AG04449 (cell line): ENCODE results near the gene PLEKHA6.
A peak's percentile ranks its signal among the peaks of the same experiment; 100 is the strongest.

ENCODE experiments used
- CTCF ChIA-PET: fragments of 350-600 bp; formaldehyde crosslinking; extraction: SDS; loops from one replicate; lab custom pipeline; 2021; ENCODE audit warnings: antibody characterized with exemption; lab: Yijun Ruan, JAX
- POLR2A ChIA-PET: fragments of 400-600, 350-600 bp; formaldehyde crosslinking; extraction: SDS; loops from one replicate; lab custom pipeline; 2020; ENCODE audit warnings: antibody characterized with exemption, inconsistent platforms; lab: Yijun Ruan, JAX
- DNase-seq: peaks from one replicate; pipeline ENCODE4 v3.0.0-alpha.2; 2010; ENCODE audit warnings: low read depth, low spot score
- H3K4me3 ChIP-seq: 2 replicates; pipeline ENCODE4 v1.5.1; 2011; ENCODE audit warnings: low read depth, mild to moderate bottlenecking, control low read depth, low read length
- TF ChIP-seq, protein P1 (sequence below): IDR thresholded peaks from one replicate; pipeline ENCODE4 v1.5.1; 2011; ENCODE audit warnings: mild to moderate bottlenecking, moderate library complexity, low read length, control low read depth, inconsistent platforms; ENCODE audit not compliant: insufficient read depth; ENCODE audit errors: missing control alignments

Gene PLEKHA6

GRCh38 chr1:204304067-204304466 is 55.7 kb downstream of the PLEKHA6 start:
- no peak for DNase-seq
- ChIA-PET CTCF (interaction anchor here (1.6 kb wide), 1 partner anchor 10 kb away, joined by 3 read pairs; no protein-coding TSS in a partner anchor), POLR2A (no interaction called here)
- H3K4me3 ChIP-seq, result no peak overlapping the region
- TF ChIP-seq, protein P1, sequence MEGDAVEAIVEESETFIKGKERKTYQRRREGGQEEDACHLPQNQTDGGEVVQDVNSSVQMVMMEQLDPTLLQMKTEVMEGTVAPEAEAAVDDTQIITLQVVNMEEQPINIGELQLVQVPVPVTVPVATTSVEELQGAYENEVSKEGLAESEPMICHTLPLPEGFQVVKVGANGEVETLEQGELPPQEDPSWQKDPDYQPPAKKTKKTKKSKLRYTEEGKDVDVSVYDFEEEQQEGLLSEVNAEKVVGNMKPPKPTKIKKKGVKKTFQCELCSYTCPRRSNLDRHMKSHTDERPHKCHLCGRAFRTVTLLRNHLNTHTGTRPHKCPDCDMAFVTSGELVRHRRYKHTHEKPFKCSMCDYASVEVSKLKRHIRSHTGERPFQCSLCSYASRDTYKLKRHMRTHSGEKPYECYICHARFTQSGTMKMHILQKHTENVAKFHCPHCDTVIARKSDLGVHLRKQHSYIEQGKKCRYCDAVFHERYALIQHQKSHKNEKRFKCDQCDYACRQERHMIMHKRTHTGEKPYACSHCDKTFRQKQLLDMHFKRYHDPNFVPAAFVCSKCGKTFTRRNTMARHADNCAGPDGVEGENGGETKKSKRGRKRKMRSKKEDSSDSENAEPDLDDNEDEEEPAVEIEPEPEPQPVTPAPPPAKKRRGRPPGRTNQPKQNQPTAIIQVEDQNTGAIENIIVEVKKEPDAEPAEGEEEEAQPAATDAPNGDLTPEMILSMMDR, result no peak

DNA sequence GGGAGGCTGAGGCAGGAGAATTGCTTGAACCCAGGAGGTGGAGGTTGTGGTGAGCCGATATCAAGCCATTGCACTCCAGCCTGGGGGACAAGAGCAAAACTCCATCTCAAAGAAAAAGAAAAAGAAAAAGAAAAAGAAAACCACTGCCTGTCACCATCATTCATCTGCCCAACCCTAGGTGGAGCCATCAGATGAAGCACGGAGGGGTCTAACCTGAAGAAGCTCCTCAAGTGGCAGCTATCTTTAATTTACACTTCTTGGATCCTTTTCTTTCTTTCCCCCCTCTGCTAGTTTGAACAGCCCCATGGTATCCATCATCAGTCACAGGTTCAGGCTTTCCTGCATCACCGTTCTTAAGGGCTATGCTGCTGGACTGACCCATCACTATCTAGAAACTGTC is 57.0 kb downstream of the PLEKHA6 start:
- CTCF ChIA-PET, result interaction anchor here (1.3 to 1.8 kb wide), 3 partner anchors 45 to 96 kb away, joined by 5 to 8 read pairs (median 6); no protein-coding TSS in a partner anchor

GRCh38 chr1:204301171-204301957 is 58.4 kb downstream of the PLEKHA6 start:
- ChIA-PET POLR2A (interaction anchor here (0.5 kb wide), 1 partner anchor 512 kb away, joined by 3 read pairs; no protein-coding TSS in a partner anchor), CTCF (interaction anchor here (1.0 to 3.2 kb wide), 5 partner anchors 23 to 138 kb away, joined by 3 to 15 read pairs (median 4); no protein-coding TSS in a partner anchor)
- TF ChIP-seq, protein P1, result no peak
- no peak for DNase-seq
- H3K4me3 ChIP-seq, result no peak overlapping the region

More for the DNA sequence above, 57.0 kb downstream of the PLEKHA6 start:
- POLR2A ChIA-PET, result no interaction called here
- no peak overlapping the region for H3K4me3 ChIP-seq
- TF ChIP-seq, protein P1, result no peak
- no peak for DNase-seq

- ChIA-PET POLR2A (interaction anchor here (0.6 kb wide), 1 partner anchor 25 kb away, joined by 4 read pairs; no protein-coding TSS in a partner anchor), CTCF (interaction anchor here (1.0 to 3.2 kb wide), 7 partner anchors 8 to 136 kb away, joined by 3 to 15 read pairs (median 4); partner anchors contain the start of gene GOLT1A)
- H3K4me3 ChIP-seq, result no peak overlapping the region
- no peak for DNase-seq
- TF ChIP-seq, protein P1, result no peak
Measured at GRCh38 chr1:204299814-204300365, 59.8 kb downstream of the PLEKHA6 start.

- POLR2A ChIA-PET, result interaction anchor here (0.6 to 1.5 kb wide), 4 partner anchors 11 to 101 kb away, joined by 3 to 6 read pairs (median 4); no protein-coding TSS in a partner anchor
- TF ChIP-seq, protein P1, result no peak
- CTCF ChIA-PET, result interaction anchor here (0.7 to 2.7 kb wide), 7 partner anchors 11 to 102 kb away, joined by 3 to 8 read pairs (median 4); no protein-coding TSS in a partner anchor
- H3K4me3 ChIP-seq, result no peak overlapping the region
- DNase-seq, result peak; percentile 91
Measured at GRCh38 chr1:204296431-204296988, 63.2 kb downstream of the PLEKHA6 start.
